NCI-H510A (cell line): ENCODE results near the gene CD6.

Experiments used
- DNase-seq: peaks from one replicate; lab custom pipeline; 2025; lab: John Stamatoyannopoulos, UW

The CD6 gene

DNA sequence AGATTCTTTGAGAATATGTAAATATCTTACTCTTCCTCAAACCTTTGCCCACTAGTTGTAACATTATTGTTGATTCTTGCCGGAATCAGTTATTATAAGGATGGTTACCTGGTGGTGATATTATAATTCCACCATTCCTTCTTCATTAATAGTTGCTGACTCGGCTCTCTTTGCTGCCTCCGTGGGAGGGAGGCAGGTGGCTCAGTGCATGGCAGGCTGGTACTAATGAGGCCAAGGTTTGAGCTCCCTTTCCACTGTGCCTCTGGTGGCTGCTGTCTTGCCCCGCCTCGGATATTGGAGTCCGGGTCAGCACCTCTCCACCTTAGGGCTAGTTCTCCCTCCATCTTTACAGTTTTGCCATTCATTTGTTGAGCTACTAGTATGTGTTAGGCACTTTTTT, 12.7 kb downstream of the CD6 start:
- no peak for DNase-seq

DNA sequence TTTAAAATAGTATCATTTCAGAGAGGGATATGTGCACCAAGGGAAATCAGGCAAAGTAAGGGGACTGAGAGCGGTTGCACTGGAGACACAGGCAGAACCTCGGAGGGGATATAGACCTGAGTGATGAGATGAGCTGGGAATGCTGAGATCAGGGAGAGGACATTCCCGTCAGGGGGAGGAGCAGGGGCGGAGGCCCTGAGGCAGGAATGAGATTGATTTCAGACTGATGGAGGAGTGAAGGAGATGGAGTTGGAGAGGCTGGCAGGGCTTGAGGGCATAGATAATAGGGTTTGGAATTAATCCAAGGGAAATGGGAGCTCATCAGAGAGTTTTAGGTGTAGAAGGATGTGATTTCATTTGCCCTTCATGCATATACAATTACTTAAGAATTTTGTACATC, 13.2 kb downstream of the CD6 start:
- no peak for DNase-seq

DNA sequence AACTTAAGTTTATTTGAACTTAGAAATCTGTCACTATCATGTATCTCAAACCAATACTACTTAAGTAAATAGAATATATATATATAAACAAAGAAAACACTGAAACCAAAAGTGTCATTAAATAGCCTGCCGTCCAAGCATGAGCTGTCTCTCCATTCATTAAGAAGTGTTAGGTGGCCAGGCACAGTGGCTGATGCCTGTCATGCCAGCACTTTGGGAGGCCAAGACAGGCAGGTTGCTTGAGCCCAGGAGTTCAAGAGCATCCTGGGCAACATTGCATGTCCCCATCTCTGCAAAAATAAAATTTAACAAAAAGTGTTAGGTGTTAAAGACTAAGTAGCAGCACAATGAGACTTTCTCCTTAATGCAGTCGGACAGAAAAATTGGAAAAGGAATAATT, 14.0 kb downstream of the CD6 start:
- no peak for DNase-seq

DNA sequence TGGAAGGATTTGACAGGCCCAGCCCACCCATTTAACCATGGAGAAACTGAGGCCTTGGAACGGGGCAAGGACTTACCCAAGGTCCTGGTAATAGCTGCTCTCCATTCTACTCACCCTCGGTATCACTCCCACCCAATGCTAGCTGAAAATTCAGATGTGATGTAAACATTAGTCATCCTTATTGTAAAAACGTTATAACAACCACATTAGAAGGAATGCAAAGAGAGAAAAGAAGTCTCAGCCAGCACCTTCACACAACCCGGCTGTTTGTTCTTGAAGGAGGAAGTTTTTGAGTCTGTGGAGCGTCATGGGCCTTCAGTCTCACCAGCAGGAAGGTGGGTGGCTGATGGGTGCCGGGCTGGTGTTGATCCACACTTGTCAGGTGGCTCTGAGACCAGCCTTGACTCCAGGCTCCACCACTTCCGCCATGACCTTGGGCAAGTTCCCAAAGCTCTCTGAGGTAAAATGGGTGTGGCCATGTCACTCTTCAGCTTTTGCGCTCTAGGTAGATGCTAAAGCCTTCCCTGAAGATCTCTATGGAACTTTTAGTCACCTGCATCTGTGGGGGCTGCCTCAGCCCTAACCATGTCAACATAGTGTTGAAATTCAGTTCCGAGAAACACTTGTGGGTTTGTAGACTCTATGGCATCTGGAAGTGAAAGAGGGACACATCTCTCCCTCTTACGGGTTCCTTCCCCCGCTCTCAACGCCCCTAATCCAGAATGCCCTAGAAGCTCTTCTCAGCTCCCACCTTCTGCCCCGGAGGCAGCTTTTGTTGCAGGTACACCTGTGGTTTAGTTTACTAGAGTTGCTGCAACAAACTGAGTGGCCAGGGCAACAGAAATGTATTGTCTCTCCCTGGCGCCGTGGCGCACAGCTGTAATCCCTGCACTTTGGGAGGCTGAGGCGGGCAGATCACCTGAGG, 14.8 kb downstream of the CD6 start:
- DNase-seq, result no peak

DNA sequence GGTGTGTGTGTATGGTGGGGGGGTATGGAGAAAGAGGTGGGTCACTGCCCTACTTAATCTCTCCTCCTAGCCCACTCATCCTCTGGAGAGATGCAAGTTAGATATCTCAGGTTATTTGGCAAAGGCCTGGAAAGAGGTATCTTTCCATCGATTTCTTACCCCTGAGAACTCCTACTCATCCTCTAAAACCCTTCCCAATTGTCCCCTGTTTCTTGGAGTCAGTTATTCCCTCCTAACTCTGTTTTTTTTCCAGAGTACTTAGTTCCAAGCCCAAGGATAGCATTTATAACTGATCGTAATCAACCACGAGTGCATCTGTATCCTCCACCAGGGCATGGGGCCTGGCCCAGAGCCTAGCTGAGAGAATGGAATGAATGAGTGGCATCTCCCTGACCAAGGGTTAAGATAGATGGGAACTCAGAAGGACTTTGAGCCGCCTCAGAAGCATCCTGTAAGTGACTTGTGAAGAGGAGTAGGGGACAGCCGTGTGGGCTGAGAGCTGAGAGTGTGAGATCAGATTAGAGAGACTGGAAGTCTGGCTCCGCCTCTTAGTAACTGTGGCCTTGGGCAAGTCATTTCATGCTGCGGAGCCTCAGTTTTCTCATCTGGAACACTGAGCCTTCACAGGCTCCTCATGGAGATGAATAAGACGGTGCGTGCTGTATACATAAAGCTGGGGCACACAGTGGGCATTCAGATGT, 16.2 kb downstream of the CD6 start:
- DNase-seq, result no peak

DNA sequence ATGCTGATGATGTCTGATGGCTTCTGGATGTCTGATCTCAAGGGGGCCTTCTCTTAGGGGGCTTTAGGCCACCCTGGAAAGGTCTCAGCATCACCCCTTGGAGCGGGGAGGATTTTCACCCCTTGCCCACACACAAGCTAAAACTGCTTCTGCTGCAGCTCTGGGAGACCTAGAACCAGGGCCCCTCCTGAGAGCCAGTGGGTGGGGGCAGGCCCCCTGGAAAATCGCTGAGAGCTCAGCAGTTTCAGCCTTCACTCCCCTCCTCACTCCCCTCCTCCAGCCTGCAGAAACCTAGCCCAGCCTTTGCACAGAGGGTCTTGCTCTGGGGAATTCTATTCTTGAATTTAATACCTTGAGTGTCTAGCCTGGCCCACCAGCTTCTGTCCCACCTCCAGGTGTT, 17.2 kb downstream of the CD6 start:
- no peak for DNase-seq

DNA sequence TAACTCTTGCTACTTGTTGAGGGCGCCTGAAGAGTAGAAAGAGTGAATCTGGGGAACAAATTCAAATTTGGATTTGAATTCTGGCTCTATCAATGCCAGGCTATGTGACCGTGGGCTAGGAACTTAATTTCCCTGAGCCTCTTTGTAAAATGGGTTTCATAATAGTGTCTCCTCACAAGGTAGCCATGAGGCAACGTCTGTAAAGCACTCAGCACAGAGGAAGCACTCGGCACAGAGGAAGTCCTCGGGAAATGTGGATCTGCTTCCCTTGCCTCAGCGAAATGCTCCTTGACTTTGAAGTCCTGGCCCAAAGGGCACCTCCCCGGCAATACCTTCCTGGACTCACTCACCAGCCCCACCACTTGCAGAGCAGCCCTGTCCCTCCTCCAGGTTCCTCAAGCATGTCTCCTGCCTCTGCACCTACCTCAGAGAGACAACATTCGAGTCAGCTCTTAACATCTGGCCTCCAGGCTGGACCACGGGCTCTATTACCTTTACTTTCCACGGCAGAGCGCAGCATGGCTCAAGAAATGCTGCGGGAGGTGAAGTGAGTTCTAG, 17.7 kb downstream of the CD6 start:
- DNase-seq, result no peak

DNA sequence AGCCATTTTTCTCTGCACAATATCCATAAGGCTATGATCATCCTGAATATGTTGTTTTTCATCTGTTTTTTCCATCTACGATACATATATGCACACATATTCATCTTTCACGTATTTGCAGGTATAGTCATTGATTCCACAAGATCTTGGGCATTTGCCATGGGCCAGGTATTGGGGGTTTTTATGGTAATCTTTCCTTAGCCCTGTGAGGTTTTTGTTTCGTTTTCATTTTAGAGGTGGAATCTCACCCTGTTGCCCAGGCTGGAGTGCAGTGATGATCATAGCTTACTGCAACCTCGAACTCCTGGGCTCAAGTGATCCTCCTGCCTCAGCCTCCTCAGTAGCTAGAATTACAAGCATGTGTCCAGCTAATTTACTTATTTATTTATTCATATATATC, 20.0 kb downstream of the CD6 start:
- DNase-seq, result no peak

DNA sequence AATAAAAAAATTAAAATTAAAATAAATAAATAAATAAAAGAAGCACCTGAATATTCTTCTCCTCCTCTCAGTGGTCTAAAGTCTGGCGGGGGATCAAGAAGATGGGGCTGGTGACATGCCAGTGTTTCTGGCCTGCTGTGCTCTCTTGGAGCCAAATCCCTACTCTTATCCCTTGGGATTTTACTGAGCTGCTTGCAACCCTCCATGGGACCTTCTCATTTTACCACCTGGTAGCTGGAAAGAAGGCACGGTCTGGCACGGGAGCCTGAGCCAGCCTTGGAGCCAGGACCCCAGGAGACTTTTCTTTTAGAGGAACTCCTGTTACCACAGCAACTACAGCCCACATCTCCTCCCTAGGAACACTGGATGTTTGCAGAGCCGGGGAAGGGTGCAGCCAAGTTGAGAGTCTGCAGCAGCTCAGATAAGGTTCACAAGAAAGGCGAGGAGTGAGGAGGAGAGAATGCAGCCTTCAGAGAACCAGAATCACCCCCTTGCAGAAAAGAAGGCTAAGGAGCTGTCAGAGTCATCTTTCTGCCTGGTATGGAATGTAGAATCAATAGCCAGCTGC, 21.4 kb downstream of the CD6 start:
- DNase-seq, result no peak

DNA sequence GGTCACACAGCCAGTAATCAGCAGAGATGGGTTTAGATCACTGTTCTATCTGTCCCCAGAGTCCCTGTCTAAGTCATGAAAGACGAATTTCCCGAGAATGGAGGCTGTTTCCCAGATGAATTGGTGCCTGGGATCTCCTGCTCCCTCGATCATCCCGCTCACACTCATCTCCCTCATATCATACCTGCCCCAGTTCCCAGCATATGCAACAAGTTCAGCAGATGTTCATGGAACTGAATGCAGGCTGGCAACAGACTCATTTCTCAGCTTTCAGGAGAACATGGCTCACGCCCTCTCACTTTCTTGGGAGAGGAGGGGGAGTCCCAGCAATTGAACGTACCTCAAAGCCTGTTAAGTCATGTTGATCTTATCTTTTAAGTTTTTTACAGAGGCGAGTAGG, 22.1 kb downstream of the CD6 start:
- no peak for DNase-seq

DNA sequence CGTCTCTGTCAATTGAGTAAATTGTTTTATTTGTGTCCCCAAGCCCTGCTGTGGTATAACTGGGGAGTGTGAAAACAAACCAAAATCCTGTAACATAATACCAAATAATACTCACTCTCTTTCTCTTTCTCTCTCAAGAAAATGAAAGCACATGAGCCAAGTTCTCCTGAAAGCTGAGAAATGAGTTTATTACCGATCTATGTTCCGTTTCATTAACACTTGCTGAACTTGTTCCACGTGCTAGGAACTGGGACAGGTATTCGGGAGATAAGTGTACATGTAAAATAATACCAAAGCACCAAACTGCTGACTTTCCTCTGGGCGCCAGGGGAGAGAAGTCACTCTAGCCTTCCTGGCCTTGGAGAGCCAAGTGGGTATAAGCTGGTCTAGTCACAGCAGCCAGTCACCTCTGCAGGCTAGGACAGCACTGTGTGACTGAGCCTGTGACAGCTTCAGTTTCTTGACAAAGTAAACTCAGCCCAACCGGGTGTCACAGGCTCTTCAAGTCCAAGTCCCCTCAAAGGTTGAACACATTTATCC, 23.1 kb downstream of the CD6 start:
- no peak for DNase-seq

DNA sequence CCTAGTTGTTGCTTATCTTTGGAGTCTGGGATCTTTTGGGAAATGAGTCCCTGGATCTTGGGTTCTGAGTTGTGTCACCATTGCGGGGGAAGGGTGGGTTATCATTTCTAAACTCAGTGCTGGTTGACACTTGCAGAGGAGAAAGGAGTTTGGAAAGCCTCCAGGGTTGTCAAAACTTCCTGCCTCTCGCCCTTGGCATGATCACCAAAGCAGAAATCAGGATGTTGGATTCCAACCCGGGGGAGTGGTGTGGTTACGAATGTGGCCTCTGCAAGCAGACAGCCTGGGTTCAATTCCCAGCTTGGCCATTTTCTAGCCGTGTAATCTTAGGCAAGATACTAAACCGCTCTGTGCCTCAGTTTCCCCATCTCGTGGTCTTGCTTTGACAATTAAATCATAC, 24.3 kb downstream of the CD6 start:
- DNase-seq, result no peak

DNA sequence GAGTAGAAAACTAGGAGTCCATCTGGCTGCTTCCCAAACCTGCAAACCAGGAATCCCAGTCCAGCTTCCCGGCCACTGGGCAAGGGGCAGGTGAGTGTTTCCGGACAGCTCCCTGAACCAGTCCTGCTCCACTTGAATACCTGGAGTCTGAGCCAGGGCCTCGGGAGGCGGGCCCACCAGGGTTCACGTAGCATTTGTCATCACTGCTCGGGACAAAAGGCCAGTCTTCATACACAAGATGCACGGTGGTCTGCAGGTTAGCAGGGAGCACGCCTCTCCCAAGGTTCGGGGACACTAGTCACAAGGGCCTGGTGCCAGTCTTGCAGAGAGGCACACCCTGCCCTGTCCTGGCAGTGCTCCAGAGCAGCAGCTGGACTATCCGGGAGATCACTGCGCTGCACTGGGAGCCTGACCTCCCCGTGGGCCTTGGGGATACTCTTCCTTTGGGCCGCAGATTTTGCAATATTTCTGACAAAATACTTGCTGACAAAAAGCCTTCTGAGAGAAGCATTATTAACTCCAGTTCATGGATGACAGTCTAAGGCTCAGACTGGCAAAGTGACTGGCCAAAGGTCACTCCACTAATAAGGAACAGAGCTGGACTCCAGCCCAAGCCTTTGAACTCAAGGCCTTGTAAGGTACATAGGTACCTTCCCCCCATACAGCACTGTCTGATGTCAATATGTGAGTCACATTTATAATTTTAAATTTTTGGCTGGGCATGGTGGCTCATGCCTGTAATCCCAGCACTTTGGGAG, 25.1 kb downstream of the CD6 start:
- no peak for DNase-seq

DNA sequence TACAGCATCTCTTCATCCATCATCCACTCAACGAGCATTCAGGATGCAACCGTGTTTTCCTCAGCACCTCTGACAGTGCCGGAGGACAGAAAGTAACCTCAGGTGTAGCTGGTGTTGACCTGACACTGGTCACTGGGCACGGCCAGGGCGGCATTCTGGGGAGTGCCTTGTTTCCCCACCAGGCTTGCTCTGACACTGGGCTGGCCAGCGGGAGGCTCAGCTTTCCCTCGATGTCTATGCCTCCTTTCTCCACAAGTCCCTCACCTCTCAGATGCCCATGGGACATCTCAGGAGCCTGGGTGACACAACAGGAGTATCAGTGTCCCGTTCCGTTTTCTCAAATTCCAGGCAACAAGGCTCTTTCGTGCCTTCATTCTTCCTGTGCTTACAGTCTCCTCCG, 28.9 kb downstream of the CD6 start:
- DNase-seq, result no peak

DNA sequence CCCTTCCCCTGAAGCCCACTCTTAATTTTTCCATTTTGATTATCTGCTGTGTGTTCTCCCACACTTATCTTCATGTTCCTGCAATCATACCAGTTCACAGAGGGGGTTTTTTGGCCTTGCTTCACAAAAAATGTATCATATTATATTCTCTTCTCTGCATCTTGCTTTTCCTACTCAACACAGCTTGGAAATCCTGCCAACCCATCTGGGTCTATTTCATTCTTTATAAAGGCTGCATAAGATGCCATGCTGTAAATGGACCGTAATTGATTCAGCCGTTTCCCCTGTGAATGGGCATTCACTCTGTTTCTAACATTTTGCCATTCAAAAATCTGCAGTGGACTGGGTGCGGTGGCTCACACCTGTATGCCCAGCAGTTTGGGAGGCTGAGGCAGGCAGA, 30.5 kb downstream of the CD6 start:
- DNase-seq, result no peak

DNA sequence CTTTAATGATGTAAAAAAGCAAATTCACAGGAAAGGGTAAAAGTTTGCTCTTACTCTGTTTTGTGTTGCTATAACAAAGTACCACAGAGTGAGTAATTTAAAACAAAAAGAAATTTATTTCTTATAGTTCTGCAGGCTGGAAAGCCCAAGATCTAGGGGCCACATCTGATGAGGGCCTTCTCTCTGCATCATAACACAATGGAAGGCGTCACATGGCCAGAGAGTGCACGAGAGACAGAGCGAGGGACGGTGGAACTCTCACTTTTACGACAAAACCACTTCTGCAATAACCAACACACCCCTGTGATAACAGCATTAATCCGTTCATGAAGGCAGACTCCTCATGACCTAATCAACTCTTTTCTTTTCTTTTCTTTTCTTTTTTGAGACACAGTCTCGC, 31.1 kb downstream of the CD6 start:
- DNase-seq, result no peak

DNA sequence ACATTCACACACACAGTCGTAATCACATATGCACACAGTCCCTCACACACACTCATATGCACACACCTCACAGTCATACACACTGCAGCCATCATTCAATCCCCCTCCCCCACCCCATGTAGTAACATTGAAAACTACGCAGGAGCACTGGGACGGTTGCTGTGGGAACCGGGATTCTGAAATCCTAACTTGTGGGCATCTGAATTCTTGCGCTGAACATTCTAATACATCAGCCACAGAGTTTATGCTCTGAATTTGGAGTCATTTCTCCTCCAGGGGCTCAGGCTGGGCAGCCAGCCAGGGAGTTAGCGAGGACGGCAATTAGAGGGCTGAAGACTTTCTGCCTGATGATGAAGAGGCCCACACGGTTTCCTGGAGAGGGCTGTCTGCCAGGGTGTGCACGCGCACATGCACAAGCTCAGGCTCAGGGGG, 32.7 kb downstream of the CD6 start:
- no peak for DNase-seq

DNA sequence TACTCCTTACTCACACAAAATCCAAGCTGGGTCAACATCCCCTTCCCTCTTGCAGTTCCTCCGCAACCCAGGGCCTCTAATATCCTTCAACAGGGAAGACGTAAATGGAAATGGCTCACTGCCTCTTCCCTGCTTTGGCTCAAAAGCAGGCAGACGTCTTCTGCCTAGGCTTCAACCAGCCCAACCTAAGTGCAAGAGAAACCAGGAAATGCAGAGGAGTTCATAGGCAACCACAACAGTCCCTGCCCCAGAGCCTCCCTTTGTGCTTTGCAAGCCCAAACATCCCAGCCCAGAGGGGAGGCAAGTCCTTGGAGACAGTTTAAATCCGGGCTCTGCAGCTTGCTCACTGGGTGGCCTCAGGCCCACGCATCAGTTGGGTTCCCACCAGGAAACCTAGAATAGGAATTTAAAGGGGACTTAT, 33.3 kb downstream of the CD6 start:
- no peak for DNase-seq

DNA sequence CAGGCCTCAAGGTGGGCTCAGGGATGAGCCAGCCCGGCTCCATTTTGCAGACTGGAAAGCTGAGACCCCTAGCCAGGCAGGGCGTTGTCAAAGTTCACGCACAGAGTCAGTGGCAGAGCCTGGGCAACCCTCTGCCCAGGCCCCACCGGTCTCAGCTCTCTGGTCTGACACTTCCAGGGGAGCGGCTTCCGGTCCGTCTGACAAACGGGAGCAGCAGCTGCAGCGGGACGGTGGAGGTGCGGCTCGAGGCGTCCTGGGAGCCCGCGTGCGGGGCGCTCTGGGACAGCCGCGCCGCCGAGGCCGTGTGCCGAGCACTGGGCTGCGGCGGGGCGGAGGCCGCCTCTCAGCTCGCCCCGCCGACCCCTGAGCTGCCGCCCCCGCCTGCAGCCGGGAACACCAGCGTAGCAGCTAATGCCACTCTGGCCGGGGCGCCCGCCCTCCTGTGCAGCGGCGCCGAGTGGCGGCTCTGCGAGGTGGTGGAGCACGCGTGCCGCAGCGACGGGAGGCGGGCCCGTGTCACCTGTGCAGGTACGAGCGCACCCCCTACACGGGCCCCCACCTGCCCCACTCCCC, 36.0 kb downstream of the CD6 start:
- DNase-seq, result no peak

DNA sequence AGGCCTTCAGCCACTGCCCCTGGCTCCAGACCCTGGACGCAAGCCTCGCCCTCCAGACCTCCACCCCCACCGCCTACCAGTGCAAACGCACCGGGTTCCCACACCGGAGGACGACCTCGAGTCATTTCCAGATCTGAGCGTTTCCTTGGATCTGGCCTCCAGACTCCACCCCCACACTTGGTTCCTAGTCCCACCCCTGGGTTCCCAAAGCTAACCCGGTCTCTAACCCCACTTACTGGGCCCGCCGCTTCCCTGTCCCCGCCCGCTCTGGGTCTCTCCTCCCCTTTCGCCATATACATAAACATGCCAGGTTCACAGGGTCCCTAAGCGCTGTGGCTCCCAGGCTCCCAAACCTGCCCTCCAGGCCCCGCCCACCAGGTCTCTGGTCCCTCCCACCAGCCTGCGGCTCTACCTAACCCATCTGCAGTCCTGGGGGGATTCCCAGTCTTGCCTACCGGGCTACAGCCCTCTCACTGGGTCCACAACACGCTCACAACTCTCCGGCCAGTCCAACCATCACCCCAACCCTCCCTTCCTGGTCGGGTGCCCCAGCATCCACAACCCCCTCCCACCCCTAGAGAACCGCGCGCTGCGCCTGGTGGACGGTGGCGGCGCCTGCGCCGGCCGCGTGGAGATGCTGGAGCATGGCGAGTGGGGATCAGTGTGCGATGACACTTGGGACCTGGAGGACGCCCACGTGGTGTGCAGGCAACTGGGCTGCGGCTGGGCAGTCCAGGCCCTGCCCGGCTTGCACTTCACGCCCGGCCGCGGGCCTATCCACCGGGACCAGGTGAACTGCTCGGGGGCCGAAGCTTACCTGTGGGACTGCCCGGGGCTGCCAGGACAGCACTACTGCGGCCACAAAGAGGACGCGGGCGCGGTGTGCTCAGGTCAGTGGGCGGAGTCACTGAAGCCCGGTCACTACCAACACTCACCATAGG, 36.7 kb downstream of the CD6 start:
- DNase-seq, result no peak
